Neuron (in vitro differentiated cells): ENCODE measurements around the gene DCAF8L2.
"Not testable (repeated sequence)": the region's sequence is repeated elsewhere in the genome, so short reads cannot be mapped to it uniquely, and the experiment has no call there.

ENCODE experiments used
- H2AFZ ChIP-seq: one replicate; pipeline ENCODE4 v1.6.1; 2013; ENCODE audit warnings: low read depth, mild to moderate bottlenecking, inconsistent platforms, low read length, moderate library complexity
- H3K27me3 ChIP-seq: one replicate; pipeline ENCODE4 v1.6.1; 2013; ENCODE audit warnings: low read length; ENCODE audit not compliant: insufficient read depth
- H3K36me3 ChIP-seq: one replicate; pipeline ENCODE4 v1.6.1; 2013; ENCODE audit warnings: low read length; ENCODE audit not compliant: insufficient read depth
- H3K4me1 ChIP-seq: one replicate; pipeline ENCODE4 v1.6.1; 2013; ENCODE audit warnings: low read length; ENCODE audit not compliant: insufficient read depth
- H3K4me3 ChIP-seq: 2 replicates; pipeline ENCODE4 v1.5.1; 2013; ENCODE audit warnings: mild to moderate bottlenecking, low read length, moderate library complexity
- H3K9me3 ChIP-seq: one replicate; pipeline ENCODE4 v1.6.1; 2013; ENCODE audit warnings: low read length

Gene DCAF8L2

DNA sequence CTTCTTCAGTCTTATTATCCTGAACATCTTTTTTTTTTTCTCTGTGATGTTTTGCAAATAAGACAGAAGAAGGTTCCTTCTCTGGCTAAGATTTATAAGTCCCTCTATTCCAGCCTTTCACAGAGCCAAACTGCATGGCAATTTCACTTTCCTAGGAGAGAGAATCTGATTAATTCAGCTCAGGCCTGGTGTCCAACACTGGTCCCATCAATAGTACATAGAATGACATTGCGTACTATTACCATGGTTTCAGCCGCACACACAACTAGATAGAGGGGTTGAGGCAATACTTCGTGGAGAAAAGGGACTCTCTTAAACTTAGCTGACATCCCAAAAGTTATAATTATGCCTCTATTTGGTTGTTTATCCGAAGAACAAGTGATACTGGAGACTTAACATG is 18.5 kb downstream of the DCAF8L2 start:
- no peak overlapping the region for H3K4me3 ChIP-seq
- H3K9me3 ChIP-seq, result no peaks in the 10 kb centered on the region

DNA sequence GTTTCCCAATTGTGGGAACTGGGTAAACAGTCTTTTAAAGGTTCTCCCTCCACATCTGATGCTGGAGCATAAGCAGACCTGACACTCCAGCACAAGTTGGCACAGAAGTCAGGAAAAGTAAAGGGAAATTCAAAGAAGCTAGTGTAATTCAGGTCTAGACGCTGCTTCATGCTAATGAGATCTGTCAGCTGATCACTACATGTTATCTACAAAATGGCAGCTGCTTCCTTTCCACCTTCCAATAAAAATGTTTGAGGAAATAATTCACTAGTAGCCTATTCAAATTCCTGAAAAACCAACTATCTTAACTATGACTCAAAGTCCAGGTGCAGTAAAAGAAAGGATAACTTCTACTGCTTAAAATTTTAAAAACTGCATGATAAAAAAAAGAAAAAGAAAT is 29.3 kb downstream of the DCAF8L2 start:
- H3K27me3 ChIP-seq, result no peaks in the 10 kb centered on the region
- no peaks in the 10 kb centered on the region for H3K4me1 ChIP-seq

More for the DNA sequence above, 18.5 kb downstream of the DCAF8L2 start:
- Histone ChIP-seq H3K27me3 (no peaks in the 10 kb centered on the region), H3K4me1 (no peaks in the 10 kb centered on the region), H3K36me3 (no peaks in the 10 kb centered on the region), H2AFZ (no peak overlapping the region)

DNA sequence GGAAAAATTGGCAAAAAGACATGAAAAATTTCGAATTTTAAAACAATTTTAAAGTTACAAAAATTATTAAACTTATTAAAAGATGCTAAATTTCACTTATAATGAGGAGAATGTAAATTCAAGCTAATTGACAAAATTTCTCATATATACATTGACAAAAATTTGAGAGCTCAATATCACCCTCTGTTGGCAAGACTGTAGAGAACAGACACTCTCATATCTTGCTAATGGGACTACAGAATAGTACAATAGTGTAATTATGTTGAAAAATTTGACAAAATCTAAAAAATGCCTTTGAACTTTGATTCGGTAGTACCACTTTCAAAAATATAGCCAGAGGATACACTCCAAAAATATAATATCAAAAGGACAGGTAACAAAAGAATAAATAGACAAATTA is 29.8 kb downstream of the DCAF8L2 start:
- no peaks in the 10 kb centered on the region for H3K4me1 ChIP-seq
- H3K9me3 ChIP-seq, result no peaks in the 10 kb centered on the region
- H3K27me3 ChIP-seq, result no peaks in the 10 kb centered on the region
- H3K36me3 ChIP-seq, result no peaks in the 10 kb centered on the region
- H3K4me3 ChIP-seq, result no peak overlapping the region
- H2AFZ ChIP-seq, result no peak overlapping the region

More for the DNA sequence above, 29.3 kb downstream of the DCAF8L2 start:
- H2AFZ ChIP-seq, result no peak overlapping the region
- H3K9me3 ChIP-seq, result no peaks in the 10 kb centered on the region
- H3K36me3 ChIP-seq, result no peaks in the 10 kb centered on the region
- no peak overlapping the region for H3K4me3 ChIP-seq

DNA sequence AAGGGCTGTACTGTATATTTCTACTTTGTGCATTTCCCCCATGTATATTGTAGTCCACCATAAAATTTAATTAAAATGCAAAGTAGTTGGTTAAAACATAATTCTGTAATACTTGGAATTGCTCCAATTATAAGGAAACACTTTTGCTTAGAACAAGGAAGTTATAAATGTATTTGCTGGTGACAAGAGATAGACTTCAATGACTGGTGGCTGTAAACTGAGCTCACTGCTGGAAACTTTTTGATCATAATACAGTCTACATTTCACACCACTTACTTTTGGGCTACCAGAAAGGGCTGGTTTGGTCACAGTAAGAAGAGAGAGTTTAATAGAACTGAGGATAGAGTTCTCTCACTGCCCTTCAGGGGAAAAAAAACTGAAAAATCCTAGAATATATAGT is 32.7 kb downstream of the DCAF8L2 start:
- H3K4me1 ChIP-seq, result no peaks in the 10 kb centered on the region
- no peaks in the 10 kb centered on the region for H3K9me3 ChIP-seq
- no peak overlapping the region for H2AFZ ChIP-seq
- no peaks in the 10 kb centered on the region for H3K27me3 ChIP-seq
- H3K4me3 ChIP-seq, result no peak overlapping the region
- H3K36me3 ChIP-seq, result no peaks in the 10 kb centered on the region

DNA sequence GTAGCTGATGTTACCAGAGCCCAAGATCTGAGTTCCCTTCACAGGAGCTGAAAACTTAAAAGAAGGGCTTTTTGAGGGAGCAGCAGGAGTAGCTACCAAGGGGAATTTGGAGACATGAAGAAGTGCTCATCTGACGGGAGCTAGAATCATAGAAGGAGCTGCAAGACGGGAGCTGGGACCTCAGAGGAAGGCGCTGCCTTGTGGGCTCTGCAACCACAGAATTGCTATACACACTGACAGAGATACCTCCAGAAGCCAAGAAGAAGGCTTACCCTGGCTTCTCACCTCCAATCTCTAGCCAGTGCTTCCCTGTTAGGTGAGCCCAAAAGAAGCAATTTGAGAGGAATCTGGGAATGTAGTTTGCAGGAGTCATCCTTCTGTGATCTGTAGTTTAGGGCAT is 35.9 kb downstream of the DCAF8L2 start:
- H3K4me3 ChIP-seq, result no peak overlapping the region
- H3K27me3 ChIP-seq, result no peaks in the 10 kb centered on the region
- no peaks in the 10 kb centered on the region for H3K36me3 ChIP-seq
- no peaks in the 10 kb centered on the region for H3K4me1 ChIP-seq
- no peak overlapping the region for H2AFZ ChIP-seq
- H3K9me3 ChIP-seq, result no peaks in the 10 kb centered on the region

DNA sequence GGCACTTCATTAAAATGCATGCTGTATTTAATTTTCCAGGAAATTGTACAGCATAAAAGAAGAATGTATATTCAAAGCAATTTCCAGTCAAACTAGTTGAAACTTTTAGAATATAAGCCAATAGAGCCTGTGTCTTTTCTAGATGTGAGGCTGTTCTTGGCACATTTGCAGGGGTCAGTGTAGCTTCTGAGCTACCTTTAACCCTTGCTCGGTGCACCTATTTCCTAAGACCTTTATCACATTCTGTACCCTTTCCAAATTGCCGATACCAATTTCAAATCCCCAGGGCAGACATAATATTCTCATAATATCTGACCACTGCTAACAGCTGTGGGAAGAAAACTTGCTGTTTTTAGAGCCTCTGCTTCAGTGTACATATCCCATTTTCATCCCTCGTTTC is 43.2 kb downstream of the DCAF8L2 start:
- Histone ChIP-seq H3K9me3 (no peaks in the 10 kb centered on the region), H2AFZ (no peak overlapping the region), H3K4me3 (no peak overlapping the region), H3K27me3 (no peaks in the 10 kb centered on the region), H3K4me1 (no peaks in the 10 kb centered on the region), H3K36me3 (no peaks in the 10 kb centered on the region)

DNA sequence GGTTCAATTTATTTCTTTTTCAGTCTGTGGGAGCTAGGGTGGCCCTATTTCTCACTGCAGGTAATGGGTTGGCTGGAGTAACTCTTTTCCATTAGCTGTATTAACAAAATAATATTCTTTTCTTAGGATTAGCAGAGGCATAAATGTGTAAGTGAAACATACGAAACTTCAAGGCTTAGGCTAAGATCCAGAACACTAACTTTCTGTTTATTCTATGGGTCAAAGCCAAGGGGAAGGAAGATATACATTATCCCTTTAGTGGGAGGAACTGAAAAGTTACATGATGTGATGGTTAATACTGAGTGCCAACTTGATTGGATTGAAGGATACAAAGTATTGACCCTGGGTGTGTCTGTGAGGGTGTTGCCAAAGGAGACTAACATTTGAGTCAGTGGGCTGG is 66.4 kb downstream of the DCAF8L2 start:
- Histone ChIP-seq H2AFZ (no peak overlapping the region), H3K27me3 (no peaks in the 10 kb centered on the region), H3K36me3 (no peaks in the 10 kb centered on the region), H3K4me3 (no peak overlapping the region), H3K9me3 (no peaks in the 10 kb centered on the region), H3K4me1 (no peaks in the 10 kb centered on the region)

DNA sequence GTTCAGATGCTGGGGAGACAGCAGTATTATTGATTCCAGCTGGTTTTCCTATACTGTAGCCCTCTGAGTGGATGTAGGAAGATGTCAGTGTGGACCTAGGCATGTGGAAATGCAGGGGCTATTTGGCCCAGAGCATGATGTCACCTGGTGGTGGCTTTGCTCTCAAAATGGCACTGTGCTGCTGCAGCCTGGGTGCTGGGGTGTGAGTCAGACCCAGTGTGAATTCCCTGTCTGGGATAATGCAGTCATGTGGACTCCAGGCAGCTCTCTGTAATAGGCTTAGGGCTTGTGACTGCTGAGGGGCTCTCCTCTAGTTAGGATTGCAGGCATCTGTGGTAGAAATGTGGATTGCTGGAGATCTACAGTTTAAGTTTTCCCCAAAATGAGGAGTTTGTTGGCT is 70.7 kb downstream of the DCAF8L2 start:
- Histone ChIP-seq H3K4me1 (no peaks in the 10 kb centered on the region), H3K27me3 (no peaks in the 10 kb centered on the region), H3K9me3 (no peaks in the 10 kb centered on the region), H3K36me3 (no peaks in the 10 kb centered on the region), H3K4me3 (no peak overlapping the region), H2AFZ (no peak overlapping the region)

DNA sequence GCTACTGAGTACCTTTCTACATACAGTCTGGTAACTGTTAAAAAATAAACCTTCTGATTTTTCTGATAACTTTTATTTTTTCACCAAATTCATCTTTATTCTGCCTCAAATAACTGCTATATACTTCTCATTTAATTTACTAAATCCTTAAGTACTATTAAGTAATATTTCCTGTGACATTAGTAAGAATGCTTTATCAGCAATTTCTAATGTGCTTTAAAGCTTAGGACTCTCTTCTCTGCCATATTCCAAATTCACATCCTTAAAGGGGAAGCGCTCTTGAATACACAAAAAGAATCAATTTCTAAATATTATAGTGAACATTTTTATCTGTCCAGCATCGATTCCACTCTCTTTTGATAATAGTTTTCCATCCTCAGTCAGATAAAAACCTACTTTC is 81.1 kb downstream of the DCAF8L2 start:
- Histone ChIP-seq H2AFZ (no peak overlapping the region), H3K4me1 (no peaks in the 10 kb centered on the region), H3K9me3 (no peaks in the 10 kb centered on the region), H3K27me3 (no peaks in the 10 kb centered on the region), H3K4me3 (no peak overlapping the region), H3K36me3 (no peaks in the 10 kb centered on the region)

DNA sequence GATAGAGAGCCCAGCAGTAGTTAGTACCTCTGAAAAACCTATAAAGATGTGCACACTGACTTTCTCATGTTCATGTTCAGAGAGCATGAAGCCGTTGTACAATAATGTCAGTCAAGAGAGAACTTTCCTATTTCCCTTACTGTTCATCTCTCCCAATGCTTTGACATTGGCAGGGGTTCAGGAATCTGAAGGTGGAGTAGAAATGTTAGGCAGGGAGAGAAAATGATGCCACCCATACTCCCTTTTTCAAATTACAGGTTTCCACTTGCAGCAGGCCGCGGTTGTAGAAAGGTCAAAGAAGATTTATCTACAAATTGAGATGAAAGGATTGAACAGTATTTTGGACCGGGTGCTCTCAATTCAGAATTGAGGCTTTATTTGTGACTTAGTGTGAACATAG is 84.3 kb downstream of the DCAF8L2 start:
- no peak overlapping the region for H3K4me3 ChIP-seq
- H3K27me3 ChIP-seq, result no peaks in the 10 kb centered on the region
- no peaks in the 10 kb centered on the region for H3K9me3 ChIP-seq
- H2AFZ ChIP-seq, result no peak overlapping the region
- no peaks in the 10 kb centered on the region for H3K4me1 ChIP-seq
- H3K36me3 ChIP-seq, result no peaks in the 10 kb centered on the region

DNA sequence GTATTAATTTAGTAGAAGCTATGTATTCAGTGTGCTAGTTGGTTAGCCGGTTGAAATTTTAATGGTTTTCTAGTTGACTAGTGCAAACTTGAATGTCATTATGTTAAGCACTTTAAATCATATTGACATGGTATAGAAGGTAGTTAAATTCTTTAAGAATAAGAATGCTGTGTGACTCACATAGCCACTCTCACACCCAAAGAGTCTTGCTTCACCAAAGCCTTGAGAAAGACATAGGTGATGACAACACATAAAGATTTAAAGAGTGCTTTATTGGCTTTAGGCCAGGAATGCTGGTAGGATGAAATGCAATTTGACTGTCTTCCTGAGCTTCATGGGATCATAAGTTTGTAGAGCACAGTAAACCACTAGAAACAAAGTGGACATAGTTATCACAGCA is 85.3 kb downstream of the DCAF8L2 start:
- no peaks in the 10 kb centered on the region for H3K4me1 ChIP-seq
- no peaks in the 10 kb centered on the region for H3K9me3 ChIP-seq
- H3K4me3 ChIP-seq, result no peak overlapping the region
- no peak overlapping the region for H2AFZ ChIP-seq
- H3K27me3 ChIP-seq, result no peaks in the 10 kb centered on the region
- no peaks in the 10 kb centered on the region for H3K36me3 ChIP-seq

DNA sequence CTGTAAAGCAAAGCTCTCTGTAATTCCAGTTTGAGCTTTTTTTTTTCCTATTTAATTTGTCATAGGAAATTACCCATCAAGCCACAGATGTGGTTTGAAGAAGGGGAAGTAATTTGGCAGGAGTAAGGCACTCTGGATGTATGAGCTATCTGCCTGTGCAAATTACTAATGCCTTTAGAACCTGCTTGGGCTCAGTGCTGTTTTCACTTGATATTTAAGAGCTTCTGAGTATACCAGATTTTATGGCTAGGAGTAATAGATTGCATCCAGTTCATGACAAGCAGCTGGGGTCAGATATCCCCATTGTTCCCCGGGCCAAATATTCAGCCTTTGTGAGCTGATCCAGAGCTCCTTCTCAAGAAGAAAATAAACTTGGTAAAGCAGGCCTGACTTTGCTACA is 89.1 kb downstream of the DCAF8L2 start:
- H3K4me3 ChIP-seq, result no peak overlapping the region

DNA sequence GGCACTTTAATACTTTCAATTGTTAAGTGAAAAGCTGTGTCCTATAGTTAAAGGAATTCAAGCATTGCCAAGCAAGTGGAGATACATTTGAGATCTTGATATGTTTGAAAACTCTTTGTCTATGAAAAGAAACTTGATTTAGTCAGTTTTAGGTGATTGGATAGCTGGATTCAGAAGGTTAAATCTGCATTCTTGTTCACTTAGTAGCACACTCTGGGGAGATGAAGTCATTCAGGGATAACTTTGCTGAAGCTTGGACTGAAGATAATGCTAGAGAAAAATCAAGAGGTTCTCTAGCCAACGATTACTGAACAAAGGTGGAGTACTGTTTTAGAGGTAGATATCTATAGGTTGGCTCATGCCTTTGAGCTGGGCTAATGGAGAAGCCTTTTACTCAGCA is 90.6 kb downstream of the DCAF8L2 start:
- Histone ChIP-seq H3K36me3 (no peaks in the 10 kb centered on the region), H2AFZ (no peak overlapping the region), H3K27me3 (no peaks in the 10 kb centered on the region), H3K9me3 (no peaks in the 10 kb centered on the region), H3K4me3 (no peak overlapping the region), H3K4me1 (no peaks in the 10 kb centered on the region)

More for the DNA sequence above, 89.1 kb downstream of the DCAF8L2 start:
- Histone ChIP-seq H3K36me3 (no peaks in the 10 kb centered on the region), H2AFZ (no peak overlapping the region), H3K4me1 (no peaks in the 10 kb centered on the region), H3K9me3 (no peaks in the 10 kb centered on the region), H3K27me3 (no peaks in the 10 kb centered on the region)

DNA sequence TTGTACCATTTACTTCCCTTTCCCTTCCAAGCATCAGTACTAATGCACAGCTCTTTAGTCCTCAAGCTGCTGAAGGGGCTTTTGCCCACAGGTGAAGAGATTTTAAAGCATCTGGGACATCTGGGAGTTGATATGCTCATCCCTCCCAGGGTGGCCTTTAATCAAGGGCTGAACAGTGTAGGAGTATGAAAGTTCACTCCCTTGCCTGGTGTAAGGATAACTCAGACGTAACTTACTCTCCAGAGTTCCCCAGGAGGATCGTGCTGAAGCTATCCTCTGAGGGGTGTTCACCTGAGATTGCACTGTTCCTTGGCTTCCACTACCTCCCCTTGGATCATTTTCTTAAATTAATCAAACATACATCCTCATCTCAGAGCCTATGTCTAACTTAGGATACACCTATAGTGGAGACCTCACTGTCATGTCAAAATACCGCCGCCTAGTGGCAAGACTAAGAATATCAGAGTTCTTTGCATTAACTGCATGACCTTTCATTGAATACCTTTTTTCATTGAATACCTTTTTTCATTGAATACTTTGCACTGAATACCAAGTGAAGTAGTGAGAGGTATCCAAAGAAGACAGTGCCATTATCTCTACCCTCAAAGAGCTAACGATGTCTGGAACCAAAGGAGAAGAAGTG is 93.5 kb downstream of the DCAF8L2 start:
- not testable (repeated sequence) for H2AFZ ChIP-seq, H3K36me3 ChIP-seq, H3K4me1 ChIP-seq, H3K9me3 ChIP-seq, H3K27me3 ChIP-seq, H3K4me3 ChIP-seq
